Measurements from ENCODE around the gene DUSP22.
A peak's percentile ranks its signal among the peaks of the same experiment; 100 is the strongest.

DUSP22 gene

GRCh38 chr6:296151-297122, 4.2 kb downstream of the DUSP22 start:
- Histone ChIP-seq H3K9ac (ENCODE audit: low read length in 5 of 5) (peak overlapping the region in 1 of 5 donors; percentile 14), H3K27me3 (ENCODE audit: control insufficient read depth in 5 of 5, insufficient read depth in 4 of 5, low read length in 5 of 5) (no peaks in the 10 kb centered on the region), H3K4me3 (ENCODE audit: low read depth in 1 of 5, low read length in 5 of 5) (peak overlapping the region in 2 of 5 donors; percentile 18 to 23), H3K4me1 (ENCODE audit: control insufficient read depth in 5 of 5, insufficient read depth in 5 of 5, low read length in 5 of 5) (peaks cover 11 to 66% (median 59%) of the 10 kb centered on the region in 5 donors), H3K27ac (ENCODE audit: low read depth, low read length) (peak overlapping the region; percentile 32), H3K36me3 (ENCODE audit: control insufficient read depth in 5 of 5, insufficient read depth in 5 of 5, low read length in 5 of 5) (no peaks in the 10 kb centered on the region), H3K9me3 (ENCODE audit: control insufficient read depth in 5 of 5, low read length in 5 of 5) (no peaks in the 10 kb centered on the region)

GRCh38 chr6:297571-298232, 5.4 kb downstream of the DUSP22 start:
- H3K4me3 ChIP-seq (ENCODE audit: low read depth in 1 of 5, low read length in 5 of 5), result no peak overlapping the region
- H3K27ac ChIP-seq (ENCODE audit: low read depth, low read length), result no peak overlapping the region
- no peaks in the 10 kb centered on the region for H3K27me3 ChIP-seq (ENCODE audit: control insufficient read depth in 5 of 5, insufficient read depth in 4 of 5, low read length in 5 of 5)
- H3K9me3 ChIP-seq (ENCODE audit: control insufficient read depth in 5 of 5, low read length in 5 of 5), result no peaks in the 10 kb centered on the region
- no peaks in the 10 kb centered on the region for H3K36me3 ChIP-seq (ENCODE audit: control insufficient read depth in 5 of 5, insufficient read depth in 5 of 5, low read length in 5 of 5)
- H3K4me1 ChIP-seq (ENCODE audit: control insufficient read depth in 5 of 5, insufficient read depth in 5 of 5, low read length in 5 of 5), result peaks cover 11 to 65% (median 57%) of the 10 kb centered on the region in 5 donors
- H3K9ac ChIP-seq (ENCODE audit: low read length in 5 of 5), result no peak overlapping the region

GRCh38 chr6:298233-299103, 6.2 kb downstream of the DUSP22 start:
- Histone ChIP-seq H3K4me1 (ENCODE audit: control insufficient read depth in 5 of 5, insufficient read depth in 5 of 5, low read length in 5 of 5) (peaks cover 11 to 58% (median 53%) of the 10 kb centered on the region in 5 donors), H3K27me3 (ENCODE audit: control insufficient read depth in 5 of 5, insufficient read depth in 4 of 5, low read length in 5 of 5) (no peaks in the 10 kb centered on the region), H3K9ac (ENCODE audit: low read length in 5 of 5) (no peak overlapping the region), H3K36me3 (ENCODE audit: control insufficient read depth in 5 of 5, insufficient read depth in 5 of 5, low read length in 5 of 5) (no peaks in the 10 kb centered on the region), H3K27ac (ENCODE audit: low read depth, low read length) (peak overlapping the region; percentile 9), H3K4me3 (ENCODE audit: low read depth in 1 of 5, low read length in 5 of 5) (no peak overlapping the region), H3K9me3 (ENCODE audit: control insufficient read depth in 5 of 5, low read length in 5 of 5) (no peaks in the 10 kb centered on the region)

GRCh38 chr6:299104-299980, 7.1 kb downstream of the DUSP22 start:
- no peak overlapping the region for H3K4me3 ChIP-seq (ENCODE audit: low read depth in 1 of 5, low read length in 5 of 5)
- H3K9me3 ChIP-seq (ENCODE audit: control insufficient read depth in 5 of 5, low read length in 5 of 5), result no peaks in the 10 kb centered on the region
- peaks cover 11 to 51% (median 47%) of the 10 kb centered on the region in 5 donors for H3K4me1 ChIP-seq (ENCODE audit: control insufficient read depth in 5 of 5, insufficient read depth in 5 of 5, low read length in 5 of 5)
- H3K9ac ChIP-seq (ENCODE audit: low read length in 5 of 5), result no peak overlapping the region
- H3K27ac ChIP-seq (ENCODE audit: low read depth, low read length), result peak overlapping the region; percentile 9
- H3K27me3 ChIP-seq (ENCODE audit: control insufficient read depth in 5 of 5, insufficient read depth in 4 of 5, low read length in 5 of 5), result no peaks in the 10 kb centered on the region
- H3K36me3 ChIP-seq (ENCODE audit: control insufficient read depth in 5 of 5, insufficient read depth in 5 of 5, low read length in 5 of 5), result peaks cover 0 to 6% (median 3%) of the 10 kb centered on the region in 5 donors

GRCh38 chr6:300026-300425, 7.7 kb downstream of the DUSP22 start:
- Histone ChIP-seq H3K9me3 (ENCODE audit: control insufficient read depth in 5 of 5, low read length in 5 of 5) (no peaks in the 10 kb centered on the region), H3K27me3 (ENCODE audit: control insufficient read depth in 5 of 5, insufficient read depth in 4 of 5, low read length in 5 of 5) (no peaks in the 10 kb centered on the region), H3K9ac (ENCODE audit: low read length in 5 of 5) (no peak overlapping the region), H3K27ac (ENCODE audit: low read depth, low read length) (no peak overlapping the region), H3K4me1 (ENCODE audit: control insufficient read depth in 5 of 5, insufficient read depth in 5 of 5, low read length in 5 of 5) (peaks cover 11 to 44% (median 41%) of the 10 kb centered on the region in 5 donors), H3K4me3 (ENCODE audit: low read depth in 1 of 5, low read length in 5 of 5) (no peak overlapping the region), H3K36me3 (ENCODE audit: control insufficient read depth in 5 of 5, insufficient read depth in 5 of 5, low read length in 5 of 5) (peaks cover 0 to 12% (median 8%) of the 10 kb centered on the region in 5 donors)

GRCh38 chr6:300494-301198, 8.4 kb downstream of the DUSP22 start:
- no peaks in the 10 kb centered on the region for H3K27me3 ChIP-seq (ENCODE audit: control insufficient read depth in 5 of 5, insufficient read depth in 4 of 5, low read length in 5 of 5)
- H3K9ac ChIP-seq (ENCODE audit: low read length in 5 of 5), result no peak overlapping the region
- H3K9me3 ChIP-seq (ENCODE audit: control insufficient read depth in 5 of 5, low read length in 5 of 5), result no peaks in the 10 kb centered on the region
- peaks cover 11 to 42% (median 35%) of the 10 kb centered on the region in 5 donors for H3K4me1 ChIP-seq (ENCODE audit: control insufficient read depth in 5 of 5, insufficient read depth in 5 of 5, low read length in 5 of 5)
- H3K36me3 ChIP-seq (ENCODE audit: control insufficient read depth in 5 of 5, insufficient read depth in 5 of 5, low read length in 5 of 5), result peaks cover 0 to 18% (median 12%) of the 10 kb centered on the region in 5 donors
- H3K27ac ChIP-seq (ENCODE audit: low read depth, low read length), result no peak overlapping the region
- H3K4me3 ChIP-seq (ENCODE audit: low read depth in 1 of 5, low read length in 5 of 5), result no peak overlapping the region

- no peak overlapping the region for H3K27ac ChIP-seq (ENCODE audit: low read depth, low read length)
- H3K36me3 ChIP-seq (ENCODE audit: control insufficient read depth in 5 of 5, insufficient read depth in 5 of 5, low read length in 5 of 5), result peaks cover 0 to 19% (median 12%) of the 10 kb centered on the region in 5 donors
- peaks cover 10 to 35% (median 28%) of the 10 kb centered on the region in 5 donors for H3K4me1 ChIP-seq (ENCODE audit: control insufficient read depth in 5 of 5, insufficient read depth in 5 of 5, low read length in 5 of 5)
- no peaks in the 10 kb centered on the region for H3K9me3 ChIP-seq (ENCODE audit: control insufficient read depth in 5 of 5, low read length in 5 of 5)
- no peak overlapping the region for H3K4me3 ChIP-seq (ENCODE audit: low read depth in 1 of 5, low read length in 5 of 5)
- no peaks in the 10 kb centered on the region for H3K27me3 ChIP-seq (ENCODE audit: control insufficient read depth in 5 of 5, insufficient read depth in 4 of 5, low read length in 5 of 5)
- H3K9ac ChIP-seq (ENCODE audit: low read length in 5 of 5), result no peak overlapping the region
Observed at GRCh38 chr6:301526-301925, 9.2 kb downstream of the DUSP22 start.

GRCh38 chr6:301929-302705, 9.8 kb downstream of the DUSP22 start:
- Histone ChIP-seq H3K9ac (ENCODE audit: low read length in 5 of 5) (no peak overlapping the region), H3K36me3 (ENCODE audit: control insufficient read depth in 5 of 5, insufficient read depth in 5 of 5, low read length in 5 of 5) (peaks cover 0 to 19% (median 12%) of the 10 kb centered on the region in 5 donors), H3K4me3 (ENCODE audit: low read depth in 1 of 5, low read length in 5 of 5) (no peak overlapping the region), H3K27ac (ENCODE audit: low read depth, low read length) (no peak overlapping the region), H3K27me3 (ENCODE audit: control insufficient read depth in 5 of 5, insufficient read depth in 4 of 5, low read length in 5 of 5) (no peaks in the 10 kb centered on the region), H3K9me3 (ENCODE audit: control insufficient read depth in 5 of 5, low read length in 5 of 5) (no peaks in the 10 kb centered on the region), H3K4me1 (ENCODE audit: control insufficient read depth in 5 of 5, insufficient read depth in 5 of 5, low read length in 5 of 5) (peaks cover 8 to 35% (median 28%) of the 10 kb centered on the region in 5 donors)

Measured in subcutaneous abdominal adipose tissue (tissue), 5 donors.